Neural progenitor cell (in vitro differentiated cells): ENCODE measurements around the gene MOGAT1. TPM values are rescaled to one million over a fixed set of nuclear protein-coding genes. Genes with fewer than 3 reads are reported as not detected.

Source experiments
- DNase-seq: peaks from one replicate; pipeline ENCODE4 v3.0.0-alpha.2; 2016; ENCODE audit warnings: low spot score
- H2AFZ ChIP-seq: fragments of 200-600 bp; sonication (generic); replicated peaks from 2 replicates; pipeline ENCODE4 v1.6.1; 2016; ENCODE audit warnings: antibody characterized with exemption
- H3F3A ChIP-seq: fragments of 200-600 bp; sonication (generic); 2 replicates; pipeline ENCODE4 v1.6.1; 2016; ENCODE audit warnings: antibody characterized with exemption, low read depth
- H3K27ac ChIP-seq: fragments of 200-600 bp; sonication (generic); 2 replicates; pipeline ENCODE4 v1.5.1; 2016; ENCODE audit warnings: mild to moderate bottlenecking
- H3K27me3 ChIP-seq: fragments of 200-600 bp; sonication (generic); 2 replicates; pipeline ENCODE4 v1.6.1; 2016; ENCODE audit warnings: mild to moderate bottlenecking, moderate library complexity
- H3K36me3 ChIP-seq: fragments of 200-600 bp; sonication (generic); 2 replicates; pipeline ENCODE4 v1.5.1; 2016
- H3K4me1 ChIP-seq: fragments of 200-600 bp; sonication (generic); 2 replicates; pipeline ENCODE4 v1.6.1; 2016; ENCODE audit warnings: mixed run types
- H3K4me2 ChIP-seq: fragments of 200-600 bp; sonication (generic); 2 replicates; pipeline ENCODE4 v1.6.1; 2016
- H3K4me3 ChIP-seq: fragments of 200-600 bp; sonication (generic); 2 replicates; pipeline ENCODE4 v1.5.1; 2016
- H3K79me2 ChIP-seq: fragments of 200-600 bp; sonication (generic); 2 replicates; pipeline ENCODE4 v1.6.1; 2016; ENCODE audit warnings: low read depth
- H3K9ac ChIP-seq: fragments of 200-600 bp; sonication (generic); 2 replicates; pipeline ENCODE4 v1.6.1; 2016
- H3K9me3 ChIP-seq: fragments of 200-600 bp; sonication (generic); 2 replicates; pipeline ENCODE4 v1.5.1; 2016; ENCODE audit warnings: low read depth
- H4K20me1 ChIP-seq: fragments of 200-600 bp; sonication (generic); 2 replicates; pipeline ENCODE4 v1.6.1; 2016; ENCODE audit warnings: low read depth
- H3K27ac Mint-ChIP-seq: 3 replicates; pipeline ENCODE4 v1.8.0; 2021; ENCODE audit warnings: mixed read lengths
- H3K27me3 Mint-ChIP-seq: 2 replicates; pipeline ENCODE4 v1.8.0; 2022; ENCODE audit warnings: low read depth, mild to moderate bottlenecking, inconsistent platforms, moderate library complexity, mixed read lengths; ENCODE audit not compliant: insufficient read depth
- H3K36me3 Mint-ChIP-seq: 3 replicates; pipeline ENCODE4 v1.8.0; 2021; ENCODE audit warnings: mixed read lengths
- H3K4me1 Mint-ChIP-seq: 3 replicates; pipeline ENCODE4 v1.8.0; 2021; ENCODE audit warnings: mixed read lengths
- H3K4me3 Mint-ChIP-seq: 3 replicates; pipeline ENCODE4 v1.8.0; 2021; ENCODE audit warnings: mild to moderate bottlenecking, moderate library complexity, mixed read lengths
- H3K9me3 Mint-ChIP-seq: 3 replicates; pipeline ENCODE4 v1.8.0; 2020; ENCODE audit warnings: mixed read lengths
- EZH2 ChIP-seq: fragments of 200-600 bp; sonication (generic); IDR thresholded peaks from 2 replicates; pipeline ENCODE4 v1.6.1; 2017; ENCODE audit warnings: antibody characterized with exemption, mild to moderate bottlenecking, moderate library complexity
- EZH2phosphoT487 ChIP-seq: fragments of 200-600 bp; sonication (generic); IDR thresholded peaks from 2 replicates; pipeline ENCODE4 v1.6.1; 2017; ENCODE audit warnings: antibody characterized with exemption
- total RNA-seq: library from RNA; depleted of rRNA; stranded (reverse); fragments of >200 nt; gene quantifications from 2 replicates; pipeline ENCODE4 v1.2.3, GENCODE V29; 2015; ENCODE audit warnings: low replicate concordance
- TF ChIP-seq, protein P1 (sequence below): fragments of 200-600 bp; sonication (generic); IDR thresholded peaks from 2 replicates; pipeline ENCODE4 v1.5.1; 2017; ENCODE audit warnings: antibody characterized with exemption, mild to moderate bottlenecking

The MOGAT1 gene
- total RNA-seq, 1 donor from 2014 or later = 2.0 TPM

- Mint-ChIP-seq H3K9me3 (no peaks in the 10 kb centered on the region), H3K27me3 (peaks cover 6% of the 10 kb centered on the region), H3K4me3 (no peak overlapping the region), H3K36me3 (no peaks in the 10 kb centered on the region), H3K4me1 (peaks cover 6% of the 10 kb centered on the region), H3K27ac (no peak overlapping the region)
- H4K20me1 ChIP-seq = no peaks in the 10 kb centered on the region
- no peak overlapping the region for H3K27ac ChIP-seq
- no peaks in the 10 kb centered on the region for H3F3A ChIP-seq
- no peaks in the 10 kb centered on the region for H3K9me3 ChIP-seq
- H3K4me2 ChIP-seq = no peak overlapping the region
- H3K4me1 ChIP-seq = peaks cover 5% of the 10 kb centered on the region
- no peak overlapping the region for H3K4me3 ChIP-seq
- H3K27me3 ChIP-seq = peaks cover 8% of the 10 kb centered on the region
- no peaks in the 10 kb centered on the region for H3K79me2 ChIP-seq
- DNase-seq = no peak
- no peak overlapping the region for H3K9ac ChIP-seq
- TF ChIP-seq, protein P1, sequence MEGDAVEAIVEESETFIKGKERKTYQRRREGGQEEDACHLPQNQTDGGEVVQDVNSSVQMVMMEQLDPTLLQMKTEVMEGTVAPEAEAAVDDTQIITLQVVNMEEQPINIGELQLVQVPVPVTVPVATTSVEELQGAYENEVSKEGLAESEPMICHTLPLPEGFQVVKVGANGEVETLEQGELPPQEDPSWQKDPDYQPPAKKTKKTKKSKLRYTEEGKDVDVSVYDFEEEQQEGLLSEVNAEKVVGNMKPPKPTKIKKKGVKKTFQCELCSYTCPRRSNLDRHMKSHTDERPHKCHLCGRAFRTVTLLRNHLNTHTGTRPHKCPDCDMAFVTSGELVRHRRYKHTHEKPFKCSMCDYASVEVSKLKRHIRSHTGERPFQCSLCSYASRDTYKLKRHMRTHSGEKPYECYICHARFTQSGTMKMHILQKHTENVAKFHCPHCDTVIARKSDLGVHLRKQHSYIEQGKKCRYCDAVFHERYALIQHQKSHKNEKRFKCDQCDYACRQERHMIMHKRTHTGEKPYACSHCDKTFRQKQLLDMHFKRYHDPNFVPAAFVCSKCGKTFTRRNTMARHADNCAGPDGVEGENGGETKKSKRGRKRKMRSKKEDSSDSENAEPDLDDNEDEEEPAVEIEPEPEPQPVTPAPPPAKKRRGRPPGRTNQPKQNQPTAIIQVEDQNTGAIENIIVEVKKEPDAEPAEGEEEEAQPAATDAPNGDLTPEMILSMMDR = no peak
- TF ChIP-seq EZH2phosphoT487 = no peak
- TF ChIP-seq EZH2 = no peak
- no peaks in the 10 kb centered on the region for H3K36me3 ChIP-seq
- no peak overlapping the region for H2AFZ ChIP-seq
These were observed 62.0 kb downstream of the MOGAT1 start for GRCh38 chr2:222733470-222733845.

DNA sequence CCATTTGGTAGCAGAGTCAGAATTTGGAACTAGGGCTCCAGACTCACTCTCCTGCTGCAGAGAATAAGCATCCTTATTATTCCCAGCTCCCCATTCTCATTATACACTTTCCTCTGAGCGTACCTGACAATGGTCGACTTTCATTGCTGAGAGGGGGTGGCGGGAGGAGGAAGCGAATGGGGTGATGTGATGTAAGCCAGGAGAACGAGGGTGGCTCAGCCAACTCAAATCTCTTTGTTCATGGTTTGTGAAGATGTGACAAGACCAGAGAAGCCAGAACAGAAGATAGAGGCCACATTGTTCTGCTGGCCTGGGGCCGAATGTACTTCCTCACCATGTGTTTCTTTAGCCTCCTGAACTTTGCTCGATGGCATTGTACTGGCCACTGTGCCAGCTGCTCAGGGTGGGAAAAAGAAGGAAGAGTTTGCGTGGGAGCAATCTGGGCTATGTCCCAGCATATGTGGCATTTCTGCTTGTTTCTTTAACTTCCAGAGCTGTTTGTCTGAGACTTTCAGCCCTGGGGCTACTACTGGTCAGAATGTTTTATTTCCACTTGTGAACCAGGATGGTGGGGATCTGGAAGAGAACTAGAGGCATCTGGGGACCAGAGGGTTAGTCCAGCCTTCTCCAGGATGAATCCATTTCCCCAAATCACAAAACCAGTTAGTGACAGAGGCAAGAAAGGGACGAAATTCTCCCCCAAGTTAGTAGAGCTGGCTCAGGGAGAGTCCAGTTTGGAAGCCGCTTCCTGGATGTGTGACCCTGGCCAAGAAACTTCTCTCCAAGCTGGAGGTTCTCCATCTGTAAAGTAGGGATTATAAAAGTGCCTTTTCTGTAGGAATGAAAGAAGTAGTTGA, 62.6 kb downstream of the MOGAT1 start:
- DNase-seq = no peak
- Histone ChIP-seq H3K9me3 (no peaks in the 10 kb centered on the region), H3F3A (no peaks in the 10 kb centered on the region), H3K4me2 (no peak overlapping the region), H2AFZ (peak overlapping the region; percentile 59), H4K20me1 (no peaks in the 10 kb centered on the region), H3K27me3 (peaks cover 8% of the 10 kb centered on the region), H3K36me3 (no peaks in the 10 kb centered on the region), H3K9ac (no peak overlapping the region), H3K4me3 (no peak overlapping the region), H3K27ac (no peak overlapping the region), H3K4me1 (peaks cover 10% of the 10 kb centered on the region), H3K79me2 (no peaks in the 10 kb centered on the region)
- peaks cover 10% of the 10 kb centered on the region for H3K4me1 Mint-ChIP-seq
- H3K4me3 Mint-ChIP-seq = no peak overlapping the region
- peaks cover 6% of the 10 kb centered on the region for H3K27me3 Mint-ChIP-seq
- no peak for TF ChIP-seq EZH2
- TF ChIP-seq, protein P1 = no peak
- no peak for TF ChIP-seq EZH2phosphoT487
- H3K36me3 Mint-ChIP-seq = no peaks in the 10 kb centered on the region
- H3K27ac Mint-ChIP-seq = no peak overlapping the region
- no peaks in the 10 kb centered on the region for H3K9me3 Mint-ChIP-seq

DNA sequence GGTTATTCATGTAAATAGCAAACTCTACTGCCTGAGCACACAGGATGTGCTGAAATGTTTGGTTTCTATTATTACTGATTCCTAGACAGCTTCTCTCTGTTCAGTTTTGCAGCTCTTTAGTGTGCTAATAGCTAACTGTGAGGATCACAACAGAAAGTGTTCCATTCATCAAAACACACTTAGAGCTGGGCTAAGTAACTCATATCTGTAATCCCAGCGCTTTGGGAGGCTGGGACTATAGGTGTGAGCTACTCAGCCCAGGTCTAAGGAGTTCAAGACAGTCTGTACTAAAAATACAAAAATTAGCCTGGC, 63.2 kb downstream of the MOGAT1 start:
- TF ChIP-seq, protein P1 = no peak
- no peak for TF ChIP-seq EZH2
- TF ChIP-seq EZH2phosphoT487 = no peak
- Mint-ChIP-seq H3K27me3 (peaks cover 6% of the 10 kb centered on the region), H3K9me3 (no peaks in the 10 kb centered on the region), H3K4me1 (peaks cover 11% of the 10 kb centered on the region), H3K36me3 (no peaks in the 10 kb centered on the region), H3K4me3 (no peak overlapping the region), H3K27ac (no peak overlapping the region)
- Histone ChIP-seq H3F3A (no peaks in the 10 kb centered on the region), H3K27me3 (peaks cover 8% of the 10 kb centered on the region), H3K36me3 (no peaks in the 10 kb centered on the region), H3K9ac (no peak overlapping the region), H3K27ac (no peak overlapping the region), H3K79me2 (no peaks in the 10 kb centered on the region), H4K20me1 (no peaks in the 10 kb centered on the region), H3K9me3 (no peaks in the 10 kb centered on the region), H3K4me3 (no peak overlapping the region), H3K4me2 (no peak overlapping the region), H2AFZ (peak overlapping the region; percentile 59), H3K4me1 (peaks cover 10% of the 10 kb centered on the region)
- no peak for DNase-seq
